ELR (cell line): ENCODE measurements around the gene WDR33.

Experiments
- DNase-seq: peaks from one replicate; pipeline ENCODE4 v3.0.0-alpha.2; 2015; ENCODE audit warnings: low read depth

Gene WDR33

GRCh38 chr2:127763776-127764175, 47.2 kb downstream of the WDR33 start:
- peak; percentile 39 for DNase-seq

GRCh38 chr2:127762846-127763245, 48.1 kb downstream of the WDR33 start:
- DNase-seq, result no peak

- DNase-seq, result no peak
Observed at GRCh38 chr2:127762441-127762840, 48.5 kb downstream of the WDR33 start.

- DNase-seq, result no peak
Observed at GRCh38 chr2:127759931-127760330, 51.0 kb downstream of the WDR33 start.

- DNase-seq, result no peak
Observed at GRCh38 chr2:127754186-127754585, 56.8 kb downstream of the WDR33 start.

- no peak for DNase-seq
Observed at GRCh38 chr2:127753374-127753773, 57.6 kb downstream of the WDR33 start.

- peak; percentile 50 for DNase-seq
Observed at GRCh38 chr2:127749537-127749936, 61.4 kb downstream of the WDR33 start.

- no peak for DNase-seq
Observed at GRCh38 chr2:127747621-127748020, 63.4 kb downstream of the WDR33 start.

GRCh38 chr2:127743477-127744026, 67.4 kb downstream of the WDR33 start:
- DNase-seq, result peak; percentile 13

GRCh38 chr2:127740665-127741288, 70.2 kb downstream of the WDR33 start:
- DNase-seq, result no peak

- no peak for DNase-seq
Observed at GRCh38 chr2:127739800-127740199, 71.2 kb downstream of the WDR33 start.

GRCh38 chr2:127737892-127738291, 73.1 kb downstream of the WDR33 start:
- no peak for DNase-seq

GRCh38 chr2:127735537-127736399, 75.2 kb downstream of the WDR33 start:
- DNase-seq, result peak; percentile 15

GRCh38 chr2:127735044-127735443, 75.9 kb downstream of the WDR33 start:
- no peak for DNase-seq

GRCh38 chr2:127733816-127734537, 77.0 kb downstream of the WDR33 start:
- DNase-seq, result no peak

GRCh38 chr2:127733113-127733815, 77.7 kb downstream of the WDR33 start:
- no peak for DNase-seq

- no peak for DNase-seq
Observed at GRCh38 chr2:127726158-127726880, 84.7 kb downstream of the WDR33 start.

GRCh38 chr2:127722807-127723206, 88.2 kb downstream of the WDR33 start:
- no peak for DNase-seq

- DNase-seq, result peak; percentile 83
Observed at GRCh38 chr2:127721978-127722355, 89.0 kb downstream of the WDR33 start.

- DNase-seq, result peak; percentile 89
Observed at GRCh38 chr2:127721311-127721977, 89.5 kb downstream of the WDR33 start.
